ENCODE data around the gene OAT.
"Not testable (repeated sequence)": the region's sequence is repeated elsewhere in the genome, so short reads cannot be mapped to it uniquely, and the experiment has no call there.

The OAT gene

GRCh38 chr10:124447751-124448466, 29.2 kb upstream of the OAT start:
- Histone ChIP-seq H3K36me3 (ENCODE audit: control insufficient read depth in 1 of 2, insufficient read depth in 2 of 2, low read length in 2 of 2) (no peaks in the 10 kb centered on the region), H3K27ac (ENCODE audit: low read depth, low read length) (no peak overlapping the region), H3K4me3 (ENCODE audit: low read depth in 1 of 2, low read length in 2 of 2) (peak overlapping the region; percentile 29 to 51), H3K9me3 (ENCODE audit: control insufficient read depth in 1 of 2, low read length in 2 of 2) (no peaks in the 10 kb centered on the region), H3K27me3 (ENCODE audit: control insufficient read depth in 1 of 2, insufficient read depth in 2 of 2, low read length in 2 of 2) (peaks cover 38 to 65% of the 10 kb centered on the region in 2 donors), H3K9ac (ENCODE audit: low read depth in 1 of 2, low read length in 2 of 2) (no peak overlapping the region), H3K4me1 (ENCODE audit: control insufficient read depth in 1 of 2, insufficient read depth in 2 of 2, low read length in 2 of 2) (peaks cover 17 to 18% of the 10 kb centered on the region in 2 donors)

GRCh38 chr10:124446830-124447750, 28.4 kb upstream of the OAT start:
- Histone ChIP-seq H3K27ac (ENCODE audit: low read depth, low read length) (no peak overlapping the region), H3K4me3 (ENCODE audit: low read depth in 1 of 2, low read length in 2 of 2) (peak overlapping the region; percentile 22 to 51), H3K27me3 (ENCODE audit: control insufficient read depth in 1 of 2, insufficient read depth in 2 of 2, low read length in 2 of 2) (peaks cover 38 to 61% of the 10 kb centered on the region in 2 donors), H3K9ac (ENCODE audit: low read depth in 1 of 2, low read length in 2 of 2) (no peak overlapping the region), H3K36me3 (ENCODE audit: control insufficient read depth in 1 of 2, insufficient read depth in 2 of 2, low read length in 2 of 2) (no peaks in the 10 kb centered on the region), H3K9me3 (ENCODE audit: control insufficient read depth in 1 of 2, low read length in 2 of 2) (no peaks in the 10 kb centered on the region), H3K4me1 (ENCODE audit: control insufficient read depth in 1 of 2, insufficient read depth in 2 of 2, low read length in 2 of 2) (peaks cover 17 to 18% of the 10 kb centered on the region in 2 donors)

GRCh38 chr10:124441694-124442093, 23.0 kb upstream of the OAT start:
- not testable (repeated sequence) for H3K36me3 ChIP-seq (ENCODE audit: control insufficient read depth in 1 of 2, insufficient read depth in 2 of 2, low read length in 2 of 2); H3K4me1 ChIP-seq (ENCODE audit: control insufficient read depth in 1 of 2, insufficient read depth in 2 of 2, low read length in 2 of 2); H3K4me3 ChIP-seq (ENCODE audit: low read depth in 1 of 2, low read length in 2 of 2); H3K9me3 ChIP-seq (ENCODE audit: control insufficient read depth in 1 of 2, low read length in 2 of 2); H3K27ac ChIP-seq (ENCODE audit: low read depth, low read length); H3K9ac ChIP-seq (ENCODE audit: low read depth in 1 of 2, low read length in 2 of 2)
- H3K27me3 ChIP-seq (ENCODE audit: control insufficient read depth in 1 of 2, insufficient read depth in 2 of 2, low read length in 2 of 2): peaks cover under 1 to 14% of the 10 kb centered on the region in 2 donors

- Histone ChIP-seq H3K9ac (ENCODE audit: low read depth in 1 of 2, low read length in 2 of 2) (no peak overlapping the region), H3K9me3 (ENCODE audit: control insufficient read depth in 1 of 2, low read length in 2 of 2) (no peaks in the 10 kb centered on the region), H3K4me1 (ENCODE audit: control insufficient read depth in 1 of 2, insufficient read depth in 2 of 2, low read length in 2 of 2) (no peaks in the 10 kb centered on the region), H3K27ac (ENCODE audit: low read depth, low read length) (no peak overlapping the region), H3K36me3 (ENCODE audit: control insufficient read depth in 1 of 2, insufficient read depth in 2 of 2, low read length in 2 of 2) (no peaks in the 10 kb centered on the region), H3K27me3 (ENCODE audit: control insufficient read depth in 1 of 2, insufficient read depth in 2 of 2, low read length in 2 of 2) (no peaks in the 10 kb centered on the region), H3K4me3 (ENCODE audit: low read depth in 1 of 2, low read length in 2 of 2) (no peak overlapping the region)
These were observed 17.5 kb upstream of the OAT start for GRCh38 chr10:124436191-124436638.

- not testable (repeated sequence) for H3K27ac ChIP-seq (ENCODE audit: low read depth, low read length); H3K4me1 ChIP-seq (ENCODE audit: control insufficient read depth in 1 of 2, insufficient read depth in 2 of 2, low read length in 2 of 2); H3K27me3 ChIP-seq (ENCODE audit: control insufficient read depth in 1 of 2, insufficient read depth in 2 of 2, low read length in 2 of 2); H3K9me3 ChIP-seq (ENCODE audit: control insufficient read depth in 1 of 2, low read length in 2 of 2); H3K36me3 ChIP-seq (ENCODE audit: control insufficient read depth in 1 of 2, insufficient read depth in 2 of 2, low read length in 2 of 2); H3K4me3 ChIP-seq (ENCODE audit: low read depth in 1 of 2, low read length in 2 of 2); H3K9ac ChIP-seq (ENCODE audit: low read depth in 1 of 2, low read length in 2 of 2)
These were observed 17.0 kb upstream of the OAT start for GRCh38 chr10:124435683-124436082.

GRCh38 chr10:124433461-124433860, 14.7 kb upstream of the OAT start:
- no peak overlapping the region for H3K27ac ChIP-seq (ENCODE audit: low read depth, low read length)
- no peak overlapping the region for H3K9ac ChIP-seq (ENCODE audit: low read depth in 1 of 2, low read length in 2 of 2)
- H3K4me1 ChIP-seq (ENCODE audit: control insufficient read depth in 1 of 2, insufficient read depth in 2 of 2, low read length in 2 of 2): peaks cover 10 to 12% of the 10 kb centered on the region in 2 donors
- H3K27me3 ChIP-seq (ENCODE audit: control insufficient read depth in 1 of 2, insufficient read depth in 2 of 2, low read length in 2 of 2): peaks cover 0 to 4% of the 10 kb centered on the region in 2 donors
- H3K9me3 ChIP-seq (ENCODE audit: control insufficient read depth in 1 of 2, low read length in 2 of 2): no peaks in the 10 kb centered on the region
- no peak overlapping the region for H3K4me3 ChIP-seq (ENCODE audit: low read depth in 1 of 2, low read length in 2 of 2)
- no peaks in the 10 kb centered on the region for H3K36me3 ChIP-seq (ENCODE audit: control insufficient read depth in 1 of 2, insufficient read depth in 2 of 2, low read length in 2 of 2)

- Histone ChIP-seq H3K9me3 (ENCODE audit: control insufficient read depth in 1 of 2, low read length in 2 of 2) (no peaks in the 10 kb centered on the region), H3K27me3 (ENCODE audit: control insufficient read depth in 1 of 2, insufficient read depth in 2 of 2, low read length in 2 of 2) (peaks cover 0 to 4% of the 10 kb centered on the region in 2 donors), H3K4me1 (ENCODE audit: control insufficient read depth in 1 of 2, insufficient read depth in 2 of 2, low read length in 2 of 2) (peaks cover 14 to 15% of the 10 kb centered on the region in 2 donors), H3K36me3 (ENCODE audit: control insufficient read depth in 1 of 2, insufficient read depth in 2 of 2, low read length in 2 of 2) (no peaks in the 10 kb centered on the region), H3K9ac (ENCODE audit: low read depth in 1 of 2, low read length in 2 of 2) (no peak overlapping the region), H3K4me3 (ENCODE audit: low read depth in 1 of 2, low read length in 2 of 2) (no peak overlapping the region), H3K27ac (ENCODE audit: low read depth, low read length) (no peak overlapping the region)
These were observed 11.4 kb upstream of the OAT start for GRCh38 chr10:124430077-124430476.

GRCh38 chr10:124429576-124429975, 10.9 kb upstream of the OAT start:
- Histone ChIP-seq H3K27me3 (ENCODE audit: control insufficient read depth in 1 of 2, insufficient read depth in 2 of 2, low read length in 2 of 2) (peaks cover 0 to 4% of the 10 kb centered on the region in 2 donors), H3K27ac (ENCODE audit: low read depth, low read length) (no peak overlapping the region), H3K9ac (ENCODE audit: low read depth in 1 of 2, low read length in 2 of 2) (no peak overlapping the region), H3K4me1 (ENCODE audit: control insufficient read depth in 1 of 2, insufficient read depth in 2 of 2, low read length in 2 of 2) (peaks cover 14 to 15% of the 10 kb centered on the region in 2 donors), H3K4me3 (ENCODE audit: low read depth in 1 of 2, low read length in 2 of 2) (no peak overlapping the region), H3K9me3 (ENCODE audit: control insufficient read depth in 1 of 2, low read length in 2 of 2) (no peaks in the 10 kb centered on the region), H3K36me3 (ENCODE audit: control insufficient read depth in 1 of 2, insufficient read depth in 2 of 2, low read length in 2 of 2) (no peaks in the 10 kb centered on the region)

- no peak overlapping the region for H3K9ac ChIP-seq (ENCODE audit: low read depth in 1 of 2, low read length in 2 of 2)
- H3K27me3 ChIP-seq (ENCODE audit: control insufficient read depth in 1 of 2, insufficient read depth in 2 of 2, low read length in 2 of 2): peaks cover 0 to 4% of the 10 kb centered on the region in 2 donors
- no peaks in the 10 kb centered on the region for H3K9me3 ChIP-seq (ENCODE audit: control insufficient read depth in 1 of 2, low read length in 2 of 2)
- H3K4me1 ChIP-seq (ENCODE audit: control insufficient read depth in 1 of 2, insufficient read depth in 2 of 2, low read length in 2 of 2): peaks cover 19 to 21% of the 10 kb centered on the region in 2 donors
- H3K4me3 ChIP-seq (ENCODE audit: low read depth in 1 of 2, low read length in 2 of 2): no peak overlapping the region
- H3K27ac ChIP-seq (ENCODE audit: low read depth, low read length): no peak overlapping the region
- H3K36me3 ChIP-seq (ENCODE audit: control insufficient read depth in 1 of 2, insufficient read depth in 2 of 2, low read length in 2 of 2): no peaks in the 10 kb centered on the region
These were observed 9.6 kb upstream of the OAT start for GRCh38 chr10:124428207-124428777.

Measured in duodenal mucosa (tissue), 2 donors.